Aorta (tissue), 5 donors: ENCODE measurements around the gene PPM1L. TPM values are rescaled to one million over a fixed set of nuclear protein-coding genes. Genes with fewer than 3 reads are reported as not detected.

ENCODE experiments used
- ATAC-seq: fragments of 200-7000 bp; cut with Tn5 transposase; one replicate; pipeline ENCODE4 v1.9.1; 2022; ENCODE audit warnings: moderate library complexity; ENCODE audit not compliant: low FRiP score
- DNase-seq, 2 donors: peaks; one replicate each; pipeline ENCODE4 v3.0.0-alpha.2; 2020
- H3K27ac ChIP-seq, 2 donors: one replicate each; pipeline ENCODE4 v1.5.1; 2013; ENCODE audit warnings: low read length in 2 of 2, mild to moderate bottlenecking in 2 of 2, moderate library complexity in 2 of 2, control low read depth in 1 of 2, inconsistent platforms in 1 of 2, low read depth in 1 of 2
- H3K27me3 ChIP-seq, 2 donors: one replicate each; pipeline ENCODE4 v1.6.1; 2013; ENCODE audit warnings: control low read depth in 1 of 2, low read length in 1 of 2, mild to moderate bottlenecking in 1 of 2, moderate library complexity in 1 of 2; ENCODE audit not compliant: insufficient read depth in 2 of 2, control insufficient read depth in 1 of 2
- H3K36me3 ChIP-seq, 2 donors: one replicate each; pipeline ENCODE4 v1.6.1; 2013; ENCODE audit warnings: control low read depth in 1 of 2, low read length in 1 of 2, mild to moderate bottlenecking in 1 of 2; ENCODE audit not compliant: insufficient read depth in 2 of 2, control insufficient read depth in 1 of 2
- H3K4me1 ChIP-seq, 2 donors: one replicate each; pipeline ENCODE4 v1.6.1; 2013; ENCODE audit warnings: low read length in 2 of 2, control low read depth in 1 of 2, mild to moderate bottlenecking in 1 of 2, moderate library complexity in 1 of 2; ENCODE audit not compliant: insufficient read depth in 2 of 2, control insufficient read depth in 1 of 2
- H3K4me3 ChIP-seq, 2 donors: one replicate each; pipeline ENCODE4 v1.5.1; 2013; ENCODE audit warnings: low read length in 2 of 2, control low read depth in 1 of 2, mild to moderate bottlenecking in 1 of 2
- H3K9me3 ChIP-seq: one replicate; pipeline ENCODE4 v1.6.1; 2013; ENCODE audit warnings: mild to moderate bottlenecking, low read length; ENCODE audit not compliant: control insufficient read depth
- WGBS, 2 donors: extraction: QIAGEN DNeasy Blood & Tissue Kit; methylation state at CpG; one replicate each; pipeline ENCODE4 v1.1.7; 2013; 5-methylcytosine and 5-hydroxymethylcytosine counted together
- intact Hi-C, 2 donors: fragments of 100-400 bp; cut with DNase I; formaldehyde crosslinking; loops; one replicate each; pipeline versions ENCODE4 v1.14.2 to v1.15.0; 2022
- polyA plus RNA-seq, 2 donors: library from polyadenylated mRNA; stranded (reverse); fragments of 200-250 nt; gene quantifications; one replicate each; pipeline ENCODE4 v1.2.3, GENCODE V29; 2013
- total RNA-seq, 2 donors: library from RNA; stranded (reverse); fragmentation: NEBNext Ultra II Directional; extraction: Animal tissue kit (Norgen Biotek cat#: 25700); gene quantifications; one replicate each; pipeline ENCODE4 v1.2.1, GENCODE V29; 2021
- donor health status: healthy with polysubstance abuse.
- donor health status: Bipolar disorder and iron deficiency.
- donor health status: DM: no; HTN: no; CAD: no.
- donor health status: DM: no; HTN: no; CAD: no.
- donor health status: DM: yes; HTN: yes; CAD: no.

Gene PPM1L
- total and polyA plus RNA-seq, 4 donors: 1.5 to 17.0 (median 11.1) TPM

DNA sequence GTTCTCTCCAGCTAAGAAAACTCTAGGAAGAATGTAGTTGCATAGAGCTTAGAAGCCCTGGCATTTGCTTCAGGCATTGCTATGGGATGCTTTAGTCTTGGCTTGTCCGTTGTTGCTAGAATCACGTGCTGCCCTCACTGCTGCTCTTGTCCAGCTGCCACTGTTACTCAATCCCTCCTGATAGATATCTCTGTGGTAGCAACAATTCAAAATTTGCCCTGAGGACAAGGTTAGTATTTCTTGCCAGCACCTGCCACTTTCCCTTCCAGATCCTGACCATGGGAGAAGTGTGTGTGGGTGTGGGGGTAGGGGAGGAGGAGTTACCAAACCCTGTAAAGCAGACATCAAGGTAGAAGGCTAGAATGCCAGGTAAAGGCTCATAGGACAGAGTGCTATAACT lies 113.8 kb downstream of the PPM1L start:
- H3K36me3 ChIP-seq: no peaks in the 10 kb centered on the region
- 3 to 8% methylated on average over 2 of the region's 2 CpGs for WGBS, 2 donors
- no peak overlapping the region for H3K27ac ChIP-seq
- DNase-seq (no peak), ATAC-seq (peak; percentile 76)
- H3K27me3 ChIP-seq: no peaks in the 10 kb centered on the region
- no peak overlapping the region for H3K4me3 ChIP-seq
- no peaks in the 10 kb centered on the region for H3K9me3 ChIP-seq
- intact Hi-C loops: loop anchor here in 1 of 2 donors (5.0 kb wide), 1 partner anchor 113 kb away; the partner anchor contains the start of gene PPM1L
- peaks cover 0 to 5% of the 10 kb centered on the region in 2 donors for H3K4me1 ChIP-seq

GRCh38 chr3:160870327-160870726 lies 114.3 kb downstream of the PPM1L start:
- Histone ChIP-seq H3K27me3 (no peaks in the 10 kb centered on the region), H3K4me3 (no peak overlapping the region), H3K4me1 (peaks cover 0 to 5% of the 10 kb centered on the region in 2 donors), H3K27ac (no peak overlapping the region), H3K36me3 (no peaks in the 10 kb centered on the region), H3K9me3 (no peaks in the 10 kb centered on the region)
- DNase-seq (no peak), ATAC-seq (peak; percentile 66)
- WGBS, 2 donors: 11 to 24% methylated on average over 4 of the region's 4 CpGs
- intact Hi-C loops: no loop called here

DNA sequence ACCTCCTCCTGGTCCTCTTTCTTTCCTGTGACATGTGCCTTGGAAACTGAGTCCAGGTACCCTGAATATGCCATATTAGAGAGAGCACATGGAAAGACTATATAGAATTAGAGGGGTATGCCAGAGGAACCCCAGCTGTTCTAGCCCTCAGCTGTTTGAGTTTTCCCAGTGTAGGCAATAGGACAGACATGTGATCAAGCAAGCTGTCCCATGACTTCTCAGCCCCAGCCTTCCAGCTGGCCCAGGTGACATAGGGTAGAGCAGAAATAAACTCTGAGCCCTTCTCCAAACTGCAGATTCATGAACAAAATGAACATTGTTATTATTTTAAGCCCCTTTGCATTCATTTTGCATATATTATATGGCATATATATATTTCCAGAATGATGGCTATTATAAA lies 118.7 kb downstream of the PPM1L start:
- ATAC-seq (no peak), DNase-seq (no peak)
- H3K9me3 ChIP-seq: peaks cover 2% of the 10 kb centered on the region
- H3K36me3 ChIP-seq: no peaks in the 10 kb centered on the region
- H3K27me3 ChIP-seq: no peaks in the 10 kb centered on the region
- no peak overlapping the region for H3K27ac ChIP-seq
- no peak overlapping the region for H3K4me3 ChIP-seq
- intact Hi-C loops: no loop called here
- peaks cover 0 to 5% of the 10 kb centered on the region in 2 donors for H3K4me1 ChIP-seq

DNA sequence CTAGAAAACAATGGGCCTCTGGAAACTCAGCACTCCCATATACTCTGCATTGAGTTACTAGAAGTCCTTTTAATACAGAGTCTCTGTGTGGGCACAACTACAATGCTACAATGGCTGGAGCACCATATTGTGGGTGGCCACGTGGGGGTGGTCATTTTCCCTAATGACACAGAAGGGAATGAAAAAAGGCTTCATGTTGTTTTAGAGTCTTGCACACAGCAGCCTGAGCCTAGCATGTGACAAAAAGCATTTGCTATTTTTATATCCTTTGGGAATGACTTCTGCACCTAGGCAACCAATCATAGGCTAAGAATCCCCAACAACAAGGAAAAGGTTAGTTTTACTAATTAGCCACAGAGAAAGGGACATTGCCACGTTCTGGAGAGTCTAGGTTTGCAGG lies 120.6 kb downstream of the PPM1L start:
- Histone ChIP-seq H3K4me3 (no peak overlapping the region), H3K4me1 (no peaks in the 10 kb centered on the region), H3K27ac (no peak overlapping the region), H3K27me3 (no peaks in the 10 kb centered on the region), H3K9me3 (peaks cover 2% of the 10 kb centered on the region), H3K36me3 (no peaks in the 10 kb centered on the region)
- ATAC-seq (no peak), DNase-seq (no peak)
- intact Hi-C loops: no loop called here
- 22 to 28% methylated on average over 2 of the region's 2 CpGs for WGBS, 2 donors

GRCh38 chr3:160879859-160880258 lies 123.8 kb downstream of the PPM1L start:
- Histone ChIP-seq H3K4me3 (no peak overlapping the region), H3K27me3 (no peaks in the 10 kb centered on the region), H3K4me1 (peaks cover 0 to 1% of the 10 kb centered on the region in 2 donors), H3K9me3 (peaks cover 2% of the 10 kb centered on the region), H3K27ac (no peak overlapping the region), H3K36me3 (no peaks in the 10 kb centered on the region)
- ATAC-seq (no peak), DNase-seq (no peak)
- intact Hi-C loops: no loop called here
- 93 to 95% methylated on average over 1 of the region's 1 CpG for WGBS, 2 donors

GRCh38 chr3:160883373-160883772 lies 127.3 kb downstream of the PPM1L start:
- Histone ChIP-seq H3K4me1 (peaks cover 0 to 1% of the 10 kb centered on the region in 2 donors), H3K27ac (no peak overlapping the region), H3K36me3 (no peaks in the 10 kb centered on the region), H3K9me3 (peaks cover under 1% of the 10 kb centered on the region), H3K4me3 (no peak overlapping the region), H3K27me3 (no peaks in the 10 kb centered on the region)
- 60 to 65% methylated on average over 3 of the region's 3 CpGs for WGBS, 2 donors
- ATAC-seq (no peak), DNase-seq (no peak)
- intact Hi-C loops: no loop called here

- Histone ChIP-seq H3K27ac (no peak overlapping the region), H3K27me3 (no peaks in the 10 kb centered on the region), H3K9me3 (no peaks in the 10 kb centered on the region), H3K4me1 (peaks cover 0 to 1% of the 10 kb centered on the region in 2 donors), H3K4me3 (no peak overlapping the region), H3K36me3 (no peaks in the 10 kb centered on the region)
- ATAC-seq (no peak), DNase-seq (peak in 1 of 2 donors; percentile 48)
- intact Hi-C loops: no loop called here
- WGBS, 2 donors: 45 to 52% methylated on average over 5 of the region's 5 CpGs
Measured at GRCh38 chr3:160885791-160886286, 129.8 kb downstream of the PPM1L start.

DNA sequence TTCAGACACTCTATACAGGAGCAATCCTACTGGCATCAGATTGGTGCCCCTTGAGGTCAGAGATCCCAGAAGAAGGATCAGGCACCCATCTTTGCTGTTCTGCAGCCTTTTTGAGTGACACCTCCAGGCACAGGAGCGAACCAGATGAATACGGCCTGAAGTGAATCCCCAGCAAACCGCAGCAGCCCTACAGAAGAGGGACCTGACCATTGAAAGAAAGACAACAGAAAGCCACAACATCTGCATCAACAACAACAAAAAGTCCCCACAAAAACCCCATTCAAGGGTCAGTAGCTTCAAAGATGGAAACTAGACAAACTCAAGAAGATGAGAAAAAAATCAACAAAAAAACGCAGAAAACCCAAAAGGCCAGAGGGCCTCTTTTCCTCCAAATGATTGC lies 130.4 kb downstream of the PPM1L start:
- Histone ChIP-seq H3K9me3 (no peaks in the 10 kb centered on the region), H3K27ac (no peak overlapping the region), H3K36me3 (no peaks in the 10 kb centered on the region), H3K4me1 (peaks cover 0 to 1% of the 10 kb centered on the region in 2 donors), H3K4me3 (no peak overlapping the region), H3K27me3 (no peaks in the 10 kb centered on the region)
- DNase-seq (no peak), ATAC-seq (no peak)
- 85 to 88% methylated on average over 4 of the region's 4 CpGs for WGBS, 2 donors
- intact Hi-C loops: no loop called here

DNA sequence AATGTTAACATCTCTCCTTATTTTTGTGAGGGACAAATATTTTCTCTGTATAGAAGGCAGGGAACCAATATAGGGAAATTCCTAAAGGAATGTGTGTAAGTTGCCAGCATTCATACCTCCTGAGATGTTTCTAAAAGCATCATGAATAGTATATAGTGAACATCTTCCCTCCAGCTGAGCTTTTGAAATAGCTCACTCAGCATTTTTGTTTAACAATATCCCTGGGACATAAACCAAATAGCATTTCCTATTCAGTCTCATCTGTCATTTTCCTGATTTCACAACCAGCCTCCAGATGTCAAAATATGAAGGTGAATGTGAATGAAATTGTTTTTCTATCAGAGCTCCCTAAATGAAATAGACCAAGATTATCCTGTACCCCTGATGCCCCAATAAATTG lies 137.2 kb downstream of the PPM1L start:
- DNase-seq: no peak
- Histone ChIP-seq H3K4me3 (no peak overlapping the region), H3K27ac (no peak overlapping the region), H3K9me3 (no peaks in the 10 kb centered on the region), H3K36me3 (no peaks in the 10 kb centered on the region), H3K4me1 (no peaks in the 10 kb centered on the region), H3K27me3 (no peaks in the 10 kb centered on the region)
- intact Hi-C loops: no loop called here
- no peak for ATAC-seq
